Amniotic epithelial cell (primary cell): Measurements from ENCODE around the gene TFIP11.

Experiments used
- DNase-seq: peaks from one replicate; pipeline ENCODE4 v3.0.0-alpha.2; 2010; ENCODE audit warnings: low read depth

TFIP11 gene

DNA sequence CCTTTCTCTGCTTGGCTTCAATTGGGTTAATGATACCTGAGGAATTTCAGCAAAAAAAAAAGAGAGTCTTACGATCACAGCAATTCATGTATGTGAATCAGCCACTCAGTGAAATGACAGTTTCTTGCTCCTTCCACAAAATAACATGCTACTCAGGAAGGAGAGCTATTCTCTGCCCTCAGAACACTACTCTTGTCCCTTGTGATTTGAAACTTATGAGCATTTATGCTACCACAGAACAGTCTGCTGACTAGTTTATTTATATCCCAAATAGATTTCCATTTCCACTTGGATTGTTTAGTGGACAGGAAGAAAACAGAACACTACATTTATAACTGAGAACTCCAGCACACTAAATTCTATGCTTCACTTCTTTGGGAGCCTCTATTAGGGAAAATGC, 8.5 kb downstream of the TFIP11 start:
- DNase-seq = no peak

DNA sequence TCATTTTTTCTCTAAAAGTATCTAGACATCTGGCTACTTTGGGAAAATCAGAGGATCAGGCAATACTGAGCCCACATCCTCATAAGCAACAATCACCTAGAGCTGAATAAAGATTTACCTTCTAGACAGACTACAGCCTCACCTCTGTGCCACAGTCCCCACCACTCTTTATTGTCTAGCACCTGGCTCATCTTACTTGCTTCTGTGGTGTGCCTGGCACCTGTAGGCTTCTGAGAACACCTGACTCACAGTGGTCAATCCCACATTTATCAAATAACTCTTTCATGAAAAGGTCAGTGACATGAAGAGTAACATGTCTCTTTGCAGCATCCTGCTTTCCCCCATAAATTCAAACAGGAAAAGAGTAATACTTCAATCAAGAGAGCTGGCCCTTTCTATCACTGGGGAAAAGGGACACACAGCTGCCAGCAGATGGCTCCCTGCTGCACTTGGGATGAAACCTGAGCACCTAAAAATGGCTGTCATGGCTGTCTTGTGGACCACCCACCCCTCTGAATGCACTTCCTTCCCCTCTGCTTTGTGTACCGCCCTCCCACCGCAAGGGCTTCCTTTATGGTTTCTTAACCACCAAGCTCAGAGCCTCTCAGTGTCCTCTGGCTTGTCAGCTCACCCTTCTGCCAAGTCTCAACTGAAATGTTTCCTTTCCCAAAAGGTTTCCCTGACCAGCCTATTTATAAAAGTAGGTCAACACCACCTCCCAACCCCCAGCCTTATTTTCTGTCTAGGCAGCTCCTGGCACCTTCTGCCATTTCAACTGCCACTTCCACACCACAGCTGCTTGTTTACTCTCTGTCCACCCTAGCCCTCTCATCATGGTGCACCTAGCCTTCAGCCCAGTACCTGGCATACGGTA, 9.3 kb downstream of the TFIP11 start:
- DNase-seq = peak; percentile 44

DNA sequence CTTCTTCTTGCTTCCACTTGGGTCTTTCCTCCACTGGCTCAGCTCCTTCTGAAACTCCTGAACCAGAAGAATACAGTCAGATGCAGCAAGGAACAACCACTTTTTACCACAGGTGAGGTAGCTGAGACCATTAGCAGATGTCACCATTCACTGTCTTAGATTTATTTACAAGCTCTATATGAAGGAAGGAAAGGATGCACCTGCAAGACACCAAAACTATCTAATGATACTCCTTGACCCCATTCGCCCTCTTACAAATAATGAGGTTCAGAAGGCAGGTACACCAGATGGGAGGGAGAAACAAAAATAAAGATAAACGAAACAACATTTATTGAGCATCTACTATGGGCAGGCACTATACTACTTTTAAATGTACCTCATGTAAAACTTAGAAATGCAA, 10.3 kb downstream of the TFIP11 start:
- no peak for DNase-seq

DNA sequence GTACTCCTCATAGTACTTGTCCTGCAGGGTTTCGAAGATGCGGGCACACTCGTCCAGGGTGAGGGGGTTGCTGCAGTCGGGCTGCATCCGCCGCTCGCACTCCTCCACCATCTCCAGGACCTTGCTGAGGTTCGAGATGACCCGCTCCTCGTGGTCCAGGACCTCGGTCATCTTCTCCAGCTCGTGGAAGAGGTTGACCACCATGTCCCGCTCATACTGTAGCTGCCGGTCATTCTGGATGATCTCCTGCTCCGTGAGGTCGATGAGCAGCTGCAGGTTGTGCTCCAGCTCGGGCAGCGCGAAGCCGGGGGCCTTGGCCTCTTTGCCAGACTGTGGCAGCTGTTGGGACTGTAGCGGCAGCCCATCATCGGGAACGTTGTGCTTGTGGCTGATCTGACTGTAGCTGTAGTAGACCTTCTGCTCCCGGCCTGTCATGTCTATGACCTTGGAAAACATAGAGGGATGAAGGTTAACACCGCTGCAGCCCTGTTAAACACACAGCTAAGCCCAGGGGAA, 13.0 kb downstream of the TFIP11 start:
- no peak for DNase-seq

DNA sequence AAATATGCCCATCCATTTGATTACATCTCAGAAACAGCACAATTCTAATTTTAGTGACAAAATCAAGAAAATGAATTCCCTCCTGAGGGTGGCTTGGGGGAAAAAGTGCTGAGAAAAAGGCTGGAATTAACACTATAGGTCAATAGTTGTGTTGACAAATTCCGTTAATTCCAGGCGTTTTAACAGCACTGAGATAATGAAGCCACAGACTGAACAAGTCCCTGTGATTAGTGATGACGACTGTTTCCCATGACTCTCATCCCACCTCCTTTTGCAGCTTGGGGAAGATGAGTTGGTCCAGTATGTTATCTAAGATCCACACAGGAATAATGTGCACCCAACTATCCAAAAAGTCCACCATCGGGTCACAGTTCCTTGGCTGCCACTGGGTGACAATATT, 15.8 kb downstream of the TFIP11 start:
- DNase-seq = no peak

DNA sequence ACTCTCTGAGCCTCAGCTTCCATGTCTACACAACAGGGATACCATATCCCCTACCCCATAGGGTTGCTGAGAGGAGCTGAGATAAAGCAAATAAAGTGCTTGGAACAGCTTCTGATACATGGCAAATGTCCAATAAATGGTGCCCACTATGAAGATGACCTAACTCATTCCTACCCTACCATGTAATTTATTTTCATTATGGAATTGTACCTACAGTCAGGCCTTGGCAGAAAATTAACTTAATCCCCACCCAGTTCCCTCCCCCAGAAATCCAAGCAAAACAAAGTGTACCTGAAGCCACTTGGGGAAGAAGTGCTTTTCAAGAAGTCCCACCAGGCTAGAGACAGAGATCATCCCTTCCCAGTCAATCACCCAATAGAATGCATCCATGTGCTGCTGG, 17.8 kb downstream of the TFIP11 start:
- no peak for DNase-seq

DNA sequence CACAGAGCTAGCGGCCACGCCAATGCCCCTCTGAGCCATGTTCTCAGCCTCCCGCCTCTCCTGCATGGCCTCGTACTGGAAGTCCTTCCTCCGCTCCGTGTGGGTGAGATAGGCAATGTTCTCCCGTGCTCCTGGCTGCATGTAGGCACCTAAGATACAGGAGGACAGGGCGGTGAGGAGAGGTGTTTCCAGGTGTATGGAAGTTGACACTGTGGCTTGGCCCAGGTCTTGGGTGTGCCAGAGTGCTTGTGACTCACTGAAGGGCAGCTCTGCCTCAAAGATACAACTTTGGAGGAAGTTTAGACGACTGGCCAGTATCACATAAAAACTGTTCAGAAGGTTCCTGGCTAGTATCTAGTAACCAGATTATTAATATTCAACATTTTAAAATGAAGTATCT, 20.1 kb downstream of the TFIP11 start:
- no peak for DNase-seq

DNA sequence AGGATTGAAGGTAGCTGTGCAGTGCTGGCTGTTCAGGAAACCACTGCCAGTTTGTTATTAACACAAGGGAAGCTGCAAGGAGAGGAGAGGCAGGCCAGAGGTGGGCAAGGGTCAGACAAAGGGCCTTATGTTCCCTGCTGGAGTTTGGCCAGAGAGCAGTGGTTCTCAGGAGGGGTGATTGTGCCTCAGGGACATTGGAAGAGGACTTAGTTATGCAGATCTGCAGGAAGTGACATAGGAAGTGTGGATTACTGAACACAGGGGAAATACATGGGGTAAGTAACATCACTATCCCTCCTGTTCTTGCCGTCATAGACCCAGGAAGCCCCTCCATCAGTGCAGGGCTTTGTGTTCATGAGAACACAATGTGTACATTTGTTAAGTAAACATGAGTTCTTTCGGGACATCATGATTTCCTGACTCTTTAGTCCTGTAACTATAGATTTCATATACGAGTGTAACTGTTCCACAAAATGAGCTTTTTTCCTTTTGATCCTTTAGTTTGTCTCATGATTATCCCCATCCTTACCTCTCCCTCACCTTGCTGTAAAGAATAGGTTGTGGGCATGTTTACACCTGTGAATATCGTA, 22.7 kb downstream of the TFIP11 start:
- no peak for DNase-seq

DNA sequence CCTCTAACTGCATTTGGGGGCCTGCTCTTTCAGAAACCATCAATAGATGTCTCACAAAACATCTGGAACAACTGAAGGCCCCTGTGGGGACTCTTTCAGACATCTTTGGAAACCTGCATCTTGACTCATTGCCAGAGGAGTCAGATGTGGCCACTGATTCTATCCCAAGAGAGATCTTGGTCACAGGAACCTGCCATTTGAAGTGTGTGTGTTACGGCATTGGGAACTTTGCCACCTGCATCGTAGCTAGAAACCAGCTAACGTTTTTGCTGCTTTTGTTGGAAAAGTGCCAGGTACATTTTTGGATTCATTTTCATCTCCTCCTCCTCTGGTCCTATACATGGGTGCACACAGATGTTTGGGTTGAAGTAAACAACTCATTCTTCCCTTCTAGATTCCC, 24.3 kb downstream of the TFIP11 start:
- DNase-seq = no peak

DNA sequence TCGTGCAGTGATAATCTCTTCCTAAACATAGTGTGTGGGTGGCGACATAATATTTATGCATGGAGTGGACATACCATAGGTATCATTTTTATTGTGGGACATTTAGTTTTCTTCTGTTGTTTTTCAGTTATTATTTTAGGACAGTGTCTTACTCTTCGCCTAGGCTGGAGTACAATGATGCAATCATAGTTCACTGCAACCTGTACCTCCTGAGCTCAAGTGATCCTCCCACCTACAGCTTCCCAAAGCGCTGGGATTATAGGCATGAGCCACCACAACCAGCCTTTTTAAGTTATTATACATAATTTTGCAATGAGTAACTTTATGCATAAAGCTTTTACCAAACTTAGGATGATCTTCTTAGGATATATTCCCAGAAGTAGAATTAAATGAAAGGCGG, 25.9 kb downstream of the TFIP11 start:
- peak; percentile 64 for DNase-seq

DNA sequence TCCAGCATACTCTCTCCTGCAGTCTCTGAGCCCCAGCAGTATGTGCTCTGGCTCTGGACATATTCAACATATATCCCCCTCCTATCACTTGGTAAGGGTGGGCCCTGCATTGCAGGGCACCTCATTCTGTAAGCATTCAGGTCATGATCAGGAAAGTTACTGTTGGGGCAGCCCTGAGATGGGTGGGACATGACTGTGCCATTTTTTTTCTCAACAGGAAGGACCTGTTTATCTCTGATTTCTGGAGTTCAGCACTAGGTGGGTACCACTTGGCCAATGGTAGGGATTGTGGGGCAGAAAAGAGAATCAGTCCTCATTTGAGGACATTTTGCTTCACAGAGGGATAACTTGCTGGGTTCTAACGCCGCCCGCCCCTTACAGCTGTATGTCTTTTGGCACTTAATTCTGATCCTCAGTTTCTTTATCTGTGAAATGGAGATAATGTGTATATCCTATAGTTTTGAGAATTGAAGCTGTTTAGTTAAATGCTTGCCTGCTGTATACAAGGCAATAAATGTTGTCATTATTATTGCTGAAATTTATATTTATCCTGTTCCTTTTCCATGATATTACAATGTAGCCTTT, 26.4 kb downstream of the TFIP11 start:
- no peak for DNase-seq

DNA sequence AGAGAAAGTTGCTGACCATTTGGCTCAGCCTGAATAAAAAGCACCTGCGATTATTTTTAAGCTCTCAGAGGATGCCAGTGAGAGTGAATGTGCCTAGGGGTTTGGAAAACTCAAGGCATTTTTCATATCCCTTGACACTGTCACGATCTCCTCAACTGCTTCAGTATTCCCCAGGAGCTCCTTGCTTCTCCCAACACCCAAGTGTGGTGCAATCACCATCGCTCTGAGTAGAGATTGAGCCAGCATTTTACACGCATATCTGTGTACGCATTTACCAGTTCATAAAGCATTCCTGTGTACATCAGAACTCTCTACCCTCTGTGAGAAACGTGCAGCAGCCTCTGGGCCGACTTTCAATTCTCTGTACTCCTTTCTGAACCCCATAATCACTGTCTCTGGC, 27.3 kb downstream of the TFIP11 start:
- DNase-seq = peak; percentile 80

DNA sequence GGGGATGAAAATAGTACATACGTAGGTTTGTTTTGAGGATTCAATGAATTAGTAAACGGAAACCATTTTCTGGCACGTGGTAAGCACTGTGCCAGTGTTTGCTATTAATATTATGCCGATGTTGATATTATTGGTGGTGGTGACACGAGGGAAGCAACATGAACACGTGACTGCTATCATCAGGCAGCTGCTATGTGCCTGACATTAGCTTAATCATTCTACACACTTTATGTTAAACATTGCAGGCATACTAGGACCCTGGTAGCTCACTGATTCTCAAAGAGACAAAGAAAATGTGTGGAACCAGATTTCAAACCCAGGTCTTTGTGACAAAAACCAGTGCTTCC, 27.9 kb downstream of the TFIP11 start:
- no peak for DNase-seq

DNA sequence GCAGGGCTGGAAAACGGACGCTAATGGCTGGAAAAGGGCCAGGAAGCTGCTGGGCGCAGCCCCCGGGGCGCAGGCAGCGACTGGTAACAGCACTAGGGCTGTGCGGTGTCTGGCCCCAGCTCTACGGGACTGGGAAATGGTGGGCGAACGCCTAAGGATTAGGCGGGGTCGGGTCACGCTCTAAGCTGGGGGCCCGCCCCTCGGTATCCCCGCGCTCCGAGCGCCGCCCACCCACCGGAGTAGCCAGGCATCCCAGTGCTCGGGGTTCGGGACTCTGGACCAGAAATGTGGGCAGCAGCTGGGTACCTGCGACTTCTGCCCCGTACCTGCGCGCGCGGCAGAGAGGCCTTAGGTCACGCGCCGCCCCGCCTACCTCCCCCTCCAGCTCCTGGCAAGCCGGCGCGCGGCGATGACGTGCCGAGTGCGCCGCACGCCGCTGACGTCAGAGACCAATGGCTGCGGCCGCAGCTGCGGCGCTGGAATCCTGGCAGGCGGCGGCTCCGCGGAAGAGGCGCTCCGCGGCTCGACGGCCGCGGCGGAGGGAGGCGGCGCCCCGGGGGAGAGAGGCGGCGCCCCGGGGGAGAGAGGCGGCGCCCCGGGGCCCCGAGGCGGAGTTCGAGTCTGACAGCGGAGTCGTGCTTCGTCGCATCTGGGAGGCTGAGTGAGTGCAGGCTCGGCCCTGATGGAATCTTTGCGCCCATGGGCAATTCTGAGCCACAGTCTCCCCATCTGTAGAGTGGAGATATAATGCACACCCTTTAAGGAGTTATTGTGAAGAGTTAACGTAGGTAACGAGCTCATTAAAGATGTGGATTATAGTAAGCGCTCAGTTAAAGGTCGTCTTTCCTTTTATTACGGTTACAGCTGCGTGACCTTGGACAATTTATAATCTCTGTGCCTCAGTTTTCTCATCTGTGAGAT, 28.6 kb downstream of the TFIP11 start, which contains the start of the genes HPS4 and SRRD:
Gene HPS4, minus strand, starts transcription at position 345 of the 921 bp plus-strand sequence. CDS start 2,021 bp downstream, outside the sequence.
Gene SRRD, plus strand, starts transcription at position 439 of the 921 bp plus-strand sequence. Its CDS starts 14 bp downstream, at position 453.
- peak; percentile 84 for DNase-seq

DNA sequence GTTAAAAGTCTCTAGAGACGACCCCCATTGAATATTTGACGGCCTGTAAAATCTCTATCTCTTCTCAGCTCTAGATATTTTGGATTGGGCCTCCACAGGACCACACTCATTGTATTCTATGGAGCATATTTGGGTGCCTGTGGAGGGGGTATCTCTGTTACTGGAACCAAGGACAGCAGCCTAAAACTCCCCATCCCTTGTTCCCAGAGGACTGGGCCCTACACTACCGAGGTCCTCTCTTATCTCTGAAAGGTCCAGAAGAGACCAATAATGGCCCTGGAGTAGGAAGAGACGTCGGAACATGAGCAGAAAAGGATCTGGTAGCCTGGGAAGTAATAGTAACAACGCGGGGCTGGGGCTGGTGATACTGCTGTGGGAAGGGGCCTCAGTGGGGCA, 29.2 kb downstream of the TFIP11 start:
- no peak for DNase-seq

DNA sequence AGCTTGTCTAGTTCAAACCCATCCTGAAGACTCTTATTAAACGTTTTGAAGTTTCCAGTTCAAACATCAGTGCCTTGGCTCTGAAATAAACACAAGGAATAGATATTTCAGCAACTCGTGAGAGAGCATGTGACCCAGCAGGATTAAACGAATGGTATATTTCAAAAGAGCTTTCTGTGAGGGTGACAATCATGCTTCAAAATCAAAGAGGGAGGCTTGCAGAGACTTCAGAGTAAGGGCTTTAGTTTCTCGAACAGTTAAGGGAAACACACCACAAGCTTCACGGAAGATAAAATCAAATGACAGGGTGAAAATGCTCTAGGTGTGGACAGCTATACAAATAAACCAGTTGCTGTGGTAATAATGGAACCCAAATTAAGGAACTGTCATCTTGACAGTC, 30.1 kb downstream of the TFIP11 start:
- DNase-seq = no peak

DNA sequence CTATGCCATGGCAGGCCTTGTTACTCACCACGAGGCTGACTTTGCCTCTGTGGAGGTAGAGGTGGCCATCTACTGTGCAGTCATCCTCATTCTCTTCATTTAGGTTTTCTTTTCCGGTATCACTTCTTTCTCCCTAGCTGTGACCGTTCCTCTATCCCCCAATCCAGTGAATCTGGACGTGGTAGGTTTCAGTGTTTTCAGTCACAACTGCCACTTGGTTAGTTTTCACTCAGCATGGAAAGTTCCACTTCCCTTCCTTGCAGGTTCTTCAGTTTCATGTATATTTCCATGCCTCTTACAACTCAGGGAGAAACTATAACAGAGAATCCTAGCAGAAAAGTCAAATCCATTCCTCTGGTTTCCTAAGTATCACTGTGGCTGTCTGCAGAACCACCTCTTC, 30.6 kb downstream of the TFIP11 start:
- DNase-seq = no peak

DNA sequence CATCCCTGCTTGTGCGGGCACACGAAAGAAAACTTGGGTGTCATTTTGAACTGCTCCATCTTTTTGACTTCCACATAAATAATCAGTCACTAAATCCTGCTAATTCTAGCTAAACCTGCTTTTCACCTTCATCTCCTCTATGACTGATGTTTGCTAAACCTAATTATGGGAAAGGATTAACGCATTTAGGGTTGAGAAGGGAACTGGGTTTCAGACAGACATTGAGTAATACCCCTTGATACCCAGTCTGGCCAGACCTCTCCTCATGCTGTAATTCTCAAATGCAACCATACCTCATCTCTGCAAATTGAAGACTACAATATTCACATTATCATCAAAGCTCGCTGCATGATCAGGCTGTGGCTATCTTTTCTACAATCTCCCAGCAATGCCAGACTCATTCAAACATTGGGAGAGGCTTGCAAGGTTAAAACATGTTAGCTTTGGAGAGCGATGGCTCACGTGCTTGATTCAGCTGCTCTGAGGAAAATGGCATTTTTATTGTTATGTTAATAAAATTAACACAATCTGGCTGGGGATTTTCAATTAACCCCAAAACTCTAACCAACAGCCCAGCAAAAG, 31.1 kb downstream of the TFIP11 start:
- no peak for DNase-seq

DNA sequence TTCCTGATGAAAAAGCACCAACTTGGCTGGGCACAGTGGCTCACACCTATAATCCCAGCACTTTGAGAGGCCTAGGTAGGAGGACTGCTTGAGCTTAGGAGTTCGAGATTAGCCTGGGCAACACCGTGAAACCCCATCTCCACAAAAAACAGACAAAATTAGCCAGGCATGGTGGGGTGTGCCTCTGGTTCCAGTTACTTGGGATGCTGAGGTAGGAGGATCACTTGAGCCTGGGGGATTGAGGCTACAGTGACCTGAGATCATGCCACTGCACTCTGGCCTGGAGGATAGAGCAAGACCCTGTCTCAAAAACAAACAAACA, 31.7 kb downstream of the TFIP11 start:
- no peak for DNase-seq

DNA sequence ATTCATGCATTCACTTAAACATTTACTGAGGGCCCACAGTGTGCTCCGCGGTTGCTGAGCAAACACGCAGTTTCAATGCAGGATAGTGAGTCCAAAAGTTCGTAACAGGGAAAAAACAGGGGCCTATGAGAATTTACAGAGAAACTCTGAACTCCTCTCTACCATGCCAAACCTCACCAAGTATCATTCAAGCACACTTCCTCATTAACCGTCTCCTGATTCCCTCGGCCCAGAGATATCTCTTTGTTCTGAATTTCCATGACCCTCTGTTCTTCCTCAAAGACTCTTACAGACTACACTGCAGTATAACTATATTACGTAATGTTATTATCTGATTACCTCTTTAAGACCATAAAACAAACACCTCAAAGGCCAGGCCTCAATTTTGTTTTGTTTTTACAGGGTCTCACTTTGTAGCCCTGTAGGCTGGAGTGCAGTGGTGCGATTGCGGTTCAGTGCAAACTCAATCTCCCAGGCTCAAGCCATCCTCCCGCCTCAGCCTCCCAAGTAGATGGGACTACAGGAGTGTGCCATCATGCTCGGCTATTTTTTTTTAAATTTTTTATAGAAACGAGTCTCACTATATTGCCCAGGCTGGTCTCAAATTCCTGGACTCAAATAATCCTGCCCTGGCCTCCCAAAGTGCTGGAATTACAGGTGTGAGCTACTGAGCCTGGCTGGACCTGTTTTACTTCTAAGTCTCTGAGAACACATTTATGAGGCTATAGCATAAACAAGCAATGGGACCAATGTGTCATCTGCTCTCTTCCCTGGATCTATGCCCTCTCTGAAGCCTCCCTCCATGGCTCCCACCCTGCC, 32.3 kb downstream of the TFIP11 start:
- no peak for DNase-seq
